CD4-positive, alpha-beta T cell (primary cell): ENCODE results near the gene RIMS1. TPM values are rescaled to one million over a fixed set of nuclear protein-coding genes. Genes with fewer than 3 reads are reported as not detected.

Source experiments
- ATAC-seq: fragments of 200-7000 bp; cut with Tn5 transposase; one replicate; pipeline ENCODE4 v1.10.0; 2022; ENCODE audit warnings: mild to moderate bottlenecking; ENCODE audit not compliant: poor library complexity
- CTCF ChIA-PET: fragments of 350-600 bp; sonication (Branson Sonifier 250); formaldehyde crosslinking; loops from one replicate; lab custom pipeline; 2021; ENCODE audit warnings: antibody characterized with exemption, inconsistent platforms; lab: Charles Lee
- POLR2A ChIA-PET: fragments of 350-600 bp; sonication (Branson Sonifier 250); formaldehyde crosslinking; loops from one replicate; lab custom pipeline; 2021; ENCODE audit warnings: antibody characterized with exemption, inconsistent platforms; lab: Charles Lee
- DNase-seq, 14 experiments: peaks; one replicate each; pipeline ENCODE4 v3.0.0-alpha.2; 2013 to 2020; ENCODE audit warnings: mixed read lengths in 2 of 14
- H3K27ac ChIP-seq, 2 donors: one replicate each; pipeline versions ENCODE4 v1.5.1 to v1.7.0; 2013; ENCODE audit warnings: low read length in 2 of 2, low read depth in 1 of 2, mild to moderate bottlenecking in 1 of 2
- H3K27me3 ChIP-seq, 2 experiments: 1 replicate in 1 of 2; 2 replicates in 1 of 2; pipeline versions ENCODE4 v1.6.1 to v1.7.0; 2013; ENCODE audit warnings: low read length in 2 of 2, control low read depth in 1 of 2, mild to moderate bottlenecking in 1 of 2, moderate library complexity in 1 of 2; ENCODE audit not compliant: insufficient read depth in 2 of 2, control insufficient read depth in 1 of 2
- H3K36me3 ChIP-seq: one replicate; pipeline ENCODE4 v1.6.1; 2013; ENCODE audit warnings: low read length, control low read depth; ENCODE audit not compliant: insufficient read depth
- H3K4me1 ChIP-seq: one replicate; pipeline ENCODE4 v1.6.1; 2013; ENCODE audit warnings: low read length, control low read depth; ENCODE audit not compliant: insufficient read depth
- H3K4me3 ChIP-seq: one replicate; pipeline ENCODE4 v1.5.1; 2013; ENCODE audit warnings: mild to moderate bottlenecking, low read length, moderate library complexity
- H3K9me3 ChIP-seq, 2 experiments: 1 replicate in 1 of 2; 2 replicates in 1 of 2; pipeline versions ENCODE4 v1.6.1 to v1.7.0; 2013; ENCODE audit warnings: low read length in 2 of 2, mild to moderate bottlenecking in 2 of 2, control low read depth in 1 of 2, moderate library complexity in 1 of 2; ENCODE audit not compliant: control insufficient read depth in 1 of 2, insufficient read depth in 1 of 2
- H3K27ac Mint-ChIP-seq: one replicate; pipeline ENCODE4 v1.8.0; 2020; ENCODE audit warnings: mixed read lengths
- H3K27me3 Mint-ChIP-seq: one replicate; pipeline ENCODE4 v1.8.0; 2021; ENCODE audit warnings: mixed read lengths
- H3K36me3 Mint-ChIP-seq: one replicate; pipeline ENCODE4 v1.8.0; 2021; ENCODE audit warnings: low read depth, mixed read lengths
- H3K4me1 Mint-ChIP-seq: one replicate; pipeline ENCODE4 v1.8.0; 2021; ENCODE audit warnings: low read depth, mixed read lengths
- H3K4me3 Mint-ChIP-seq: one replicate; pipeline ENCODE4 v1.8.0; 2020; ENCODE audit warnings: mild to moderate bottlenecking, mixed read lengths
- H3K9me3 Mint-ChIP-seq: one replicate; pipeline ENCODE4 v1.8.0; 2020; ENCODE audit warnings: mixed read lengths
- CTCF ChIP-seq: fragments of 200-600 bp; IDR thresholded peaks from one replicate; pipeline ENCODE4 v1.8.0; 2022; ENCODE audit warnings: antibody characterized with exemption, mild to moderate bottlenecking
- intact Hi-C, 2 experiments: fragments of 100-400 bp; cut with DNase I in 1 of 2; cut with micrococcal nuclease in 1 of 2; formaldehyde crosslinking; loops; one replicate each; pipeline versions ENCODE4 v1.15.1 to v1.9.0; 2023 to 2025; cut with DNase I, micrococcal nuclease
- total RNA-seq, 174 experiments: library from RNA in 2 of 174; stranded (reverse) in 2 of 174; gene quantifications; one replicate each; pipeline ENCODE4 v1.2.3 and lab custom pipeline; 2021 to 2026

RIMS1 gene
- total RNA-seq, 2 experiments from 2014 or later, result not detected

GRCh38 chr6:72140795-72141194 is 254.4 kb downstream of the RIMS1 start:
- H3K36me3 Mint-ChIP-seq, result no peaks in the 10 kb centered on the region
- TF ChIP-seq CTCF, result no peak
- H3K9me3 Mint-ChIP-seq, result peaks cover 2% of the 10 kb centered on the region
- DNase-seq (no peak), ATAC-seq (no peak)
- Histone ChIP-seq H3K27ac (no peak overlapping the region), H3K36me3 (no peaks in the 10 kb centered on the region), H3K9me3 (peaks cover 0 to 3% of the 10 kb centered on the region in 2 experiments), H3K4me3 (no peak overlapping the region), H3K27me3 (no peaks in the 10 kb centered on the region), H3K4me1 (no peaks in the 10 kb centered on the region)
- H3K27ac Mint-ChIP-seq, result no peak overlapping the region
- ChIA-PET CTCF (no interaction called here), POLR2A (no interaction called here)
- no peak overlapping the region for H3K4me3 Mint-ChIP-seq
- no peaks in the 10 kb centered on the region for H3K4me1 Mint-ChIP-seq
- intact Hi-C loops, result no loop called here
- no peaks in the 10 kb centered on the region for H3K27me3 Mint-ChIP-seq

- peaks cover 14% of the 10 kb centered on the region for H3K9me3 Mint-ChIP-seq
- TF ChIP-seq CTCF, result no peak
- no peak overlapping the region for H3K4me3 ChIP-seq
- H3K36me3 ChIP-seq, result no peaks in the 10 kb centered on the region
- intact Hi-C loops, result no loop called here
- peaks cover 0 to 10% of the 10 kb centered on the region in 2 experiments for H3K9me3 ChIP-seq
- H3K27ac Mint-ChIP-seq, result no peak overlapping the region
- H3K4me1 Mint-ChIP-seq, result no peaks in the 10 kb centered on the region
- no peak for ATAC-seq
- ChIA-PET POLR2A (no interaction called here), CTCF (no interaction called here)
- no peaks in the 10 kb centered on the region for H3K27me3 ChIP-seq
- H3K4me3 Mint-ChIP-seq, result no peak overlapping the region
- H3K27ac ChIP-seq, result no peak overlapping the region
- no peak for DNase-seq
- H3K36me3 Mint-ChIP-seq, result no peaks in the 10 kb centered on the region
- no peaks in the 10 kb centered on the region for H3K4me1 ChIP-seq
- no peaks in the 10 kb centered on the region for H3K27me3 Mint-ChIP-seq
These were observed 263.4 kb downstream of the RIMS1 start for GRCh38 chr6:72149715-72150114.

- Mint-ChIP-seq H3K27ac (no peak overlapping the region), H3K4me1 (no peaks in the 10 kb centered on the region), H3K9me3 (peaks cover 17% of the 10 kb centered on the region), H3K27me3 (no peaks in the 10 kb centered on the region), H3K36me3 (no peaks in the 10 kb centered on the region), H3K4me3 (no peak overlapping the region)
- no peak for TF ChIP-seq CTCF
- H3K27ac ChIP-seq, result no peak overlapping the region
- intact Hi-C loops, result no loop called here
- H3K36me3 ChIP-seq, result no peaks in the 10 kb centered on the region
- ATAC-seq (no peak), DNase-seq (no peak)
- ChIA-PET POLR2A (no interaction called here), CTCF (no interaction called here)
- H3K27me3 ChIP-seq, result no peaks in the 10 kb centered on the region
- H3K4me3 ChIP-seq, result no peak overlapping the region
- H3K4me1 ChIP-seq, result no peaks in the 10 kb centered on the region
- peaks cover 0 to 7% of the 10 kb centered on the region in 2 experiments for H3K9me3 ChIP-seq
These were observed 265.4 kb downstream of the RIMS1 start for GRCh38 chr6:72151742-72152141.
